ENCODE measurements around the gene POLD2. TPM values are rescaled to one million over a fixed set of nuclear protein-coding genes. Genes with fewer than 3 reads are reported as not detected.

Gene POLD2
- total RNA-seq, 4 donors from 2014 or later: 33.6 to 71.2 (median 55.9) TPM

DNA sequence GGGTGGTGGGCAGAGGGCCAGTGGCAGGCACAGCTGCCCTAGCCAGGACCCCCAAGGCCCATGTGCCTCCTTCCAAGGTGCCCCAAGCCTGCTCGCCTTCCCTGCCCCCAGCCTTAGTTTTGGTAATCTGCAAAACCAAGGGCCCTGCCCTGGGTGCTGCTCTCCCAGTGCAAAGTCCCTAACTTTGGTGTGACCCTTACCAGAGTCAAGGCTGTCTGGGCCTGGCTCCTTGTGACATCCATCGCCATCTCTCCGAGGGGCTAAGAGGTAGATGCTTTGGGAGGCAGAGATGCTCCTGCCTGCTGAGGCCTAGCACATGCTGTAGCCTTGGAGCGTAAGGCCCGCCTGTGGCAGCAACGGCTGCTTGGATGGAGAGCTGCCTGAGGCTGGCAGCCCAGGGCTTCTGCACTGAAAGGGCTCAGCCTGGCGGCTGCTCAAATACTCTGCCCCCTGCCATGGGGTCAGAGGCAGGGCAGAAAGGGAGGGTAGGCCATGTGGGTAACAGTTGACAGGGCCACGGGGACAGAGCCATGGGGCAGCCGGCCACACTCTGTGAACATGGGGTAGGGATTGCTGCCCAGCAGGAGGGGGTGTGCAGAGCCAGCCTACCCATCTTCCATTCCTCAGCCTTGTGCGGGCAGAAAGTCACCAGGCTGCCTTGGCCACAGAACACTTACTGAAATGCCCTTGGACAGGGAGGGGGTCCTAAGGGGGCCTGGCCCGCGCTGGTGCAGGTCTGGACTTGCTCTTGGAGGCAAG is 35.7 kb upstream of the POLD2 start:
- WGBS: 88% methylated on average over 8 of the region's 12 CpGs
- no peak for TF ChIP-seq POLR2AphosphoS5 (IDR thresholded peaks at IDR 0.05)
- TF ChIP-seq EP300 (IDR thresholded peaks at IDR 0.05): no peak
- no peak for TF ChIP-seq POLR2A (IDR thresholded peaks at IDR 0.05; ENCODE audit: low read depth)
- TF ChIP-seq, protein P1, sequence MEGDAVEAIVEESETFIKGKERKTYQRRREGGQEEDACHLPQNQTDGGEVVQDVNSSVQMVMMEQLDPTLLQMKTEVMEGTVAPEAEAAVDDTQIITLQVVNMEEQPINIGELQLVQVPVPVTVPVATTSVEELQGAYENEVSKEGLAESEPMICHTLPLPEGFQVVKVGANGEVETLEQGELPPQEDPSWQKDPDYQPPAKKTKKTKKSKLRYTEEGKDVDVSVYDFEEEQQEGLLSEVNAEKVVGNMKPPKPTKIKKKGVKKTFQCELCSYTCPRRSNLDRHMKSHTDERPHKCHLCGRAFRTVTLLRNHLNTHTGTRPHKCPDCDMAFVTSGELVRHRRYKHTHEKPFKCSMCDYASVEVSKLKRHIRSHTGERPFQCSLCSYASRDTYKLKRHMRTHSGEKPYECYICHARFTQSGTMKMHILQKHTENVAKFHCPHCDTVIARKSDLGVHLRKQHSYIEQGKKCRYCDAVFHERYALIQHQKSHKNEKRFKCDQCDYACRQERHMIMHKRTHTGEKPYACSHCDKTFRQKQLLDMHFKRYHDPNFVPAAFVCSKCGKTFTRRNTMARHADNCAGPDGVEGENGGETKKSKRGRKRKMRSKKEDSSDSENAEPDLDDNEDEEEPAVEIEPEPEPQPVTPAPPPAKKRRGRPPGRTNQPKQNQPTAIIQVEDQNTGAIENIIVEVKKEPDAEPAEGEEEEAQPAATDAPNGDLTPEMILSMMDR (IDR thresholded peaks at IDR 0.05): no peak
- no peak for DNase-seq (ENCODE audit: extremely low spot score)

DNA sequence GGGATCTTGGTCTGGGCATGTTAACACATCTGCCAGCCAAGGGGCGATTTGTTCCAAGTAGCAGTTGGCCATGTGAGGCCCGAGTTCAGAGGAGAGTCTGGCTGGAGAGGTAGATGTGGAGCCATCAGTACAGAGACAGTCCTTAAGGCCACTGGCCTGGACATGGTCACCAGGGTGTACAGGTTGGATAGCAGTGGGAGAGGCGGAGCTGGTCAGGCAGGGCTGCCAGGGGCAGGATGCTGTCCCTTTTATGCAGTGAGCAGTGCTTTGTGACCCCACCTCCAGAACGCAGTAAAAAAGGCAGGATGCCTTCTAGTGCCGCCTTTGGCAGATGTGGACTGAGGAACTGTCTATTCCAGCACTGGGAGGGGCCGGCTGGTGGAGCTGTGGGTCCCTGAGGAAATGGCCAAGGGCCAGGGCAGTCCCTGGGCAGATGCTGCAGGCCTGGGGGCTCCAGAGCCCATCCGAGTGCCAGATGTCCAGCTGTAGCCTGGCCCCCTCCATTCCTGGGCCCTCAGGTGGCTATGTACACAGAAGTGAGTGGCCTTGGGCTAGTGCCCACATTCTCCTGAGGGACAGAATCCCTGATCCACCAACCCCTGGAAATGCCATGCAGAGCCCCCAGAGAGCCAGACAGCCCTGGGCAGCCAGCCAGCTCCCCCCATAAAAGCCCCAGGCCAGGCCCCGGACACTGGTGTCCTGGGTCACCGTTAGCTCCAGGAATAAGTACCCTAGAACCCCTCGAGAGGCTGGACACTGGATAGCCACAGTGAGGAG is 34.9 kb upstream of the POLD2 start:
- no peaks in the 10 kb centered on the region for H3K36me3 ChIP-seq
- no peaks in the 10 kb centered on the region for H3K4me1 ChIP-seq
- 74% methylated on average over 5 of the region's 10 CpGs for WGBS
- H3K9me3 ChIP-seq: no peaks in the 10 kb centered on the region
- intact Hi-C loops (cut with DNase I): no loop called here
- H3K27me3 ChIP-seq: no peaks in the 10 kb centered on the region
- DNase-seq (ENCODE audit: extremely low spot score): no peak
- TF ChIP-seq, protein P1 (IDR thresholded peaks at IDR 0.05): no peak
- TF ChIP-seq POLR2AphosphoS5 (IDR thresholded peaks at IDR 0.05): no peak
- TF ChIP-seq POLR2A (IDR thresholded peaks at IDR 0.05; ENCODE audit: low read depth): no peak
- TF ChIP-seq EP300 (IDR thresholded peaks at IDR 0.05): no peak
- no peak overlapping the region for H3K4me3 ChIP-seq
- no peak overlapping the region for H3K27ac ChIP-seq (replicated peaks in 1 of 4)

More for the DNA sequence above, 35.7 kb upstream of the POLD2 start:
- Histone ChIP-seq H3K4me3 (no peak overlapping the region), H3K36me3 (no peaks in the 10 kb centered on the region), H3K9me3 (no peaks in the 10 kb centered on the region), H3K27me3 (no peaks in the 10 kb centered on the region), H3K27ac (replicated peaks in 1 of 4) (no peak overlapping the region), H3K4me1 (no peaks in the 10 kb centered on the region)
- intact Hi-C loops (cut with DNase I): no loop called here

DNA sequence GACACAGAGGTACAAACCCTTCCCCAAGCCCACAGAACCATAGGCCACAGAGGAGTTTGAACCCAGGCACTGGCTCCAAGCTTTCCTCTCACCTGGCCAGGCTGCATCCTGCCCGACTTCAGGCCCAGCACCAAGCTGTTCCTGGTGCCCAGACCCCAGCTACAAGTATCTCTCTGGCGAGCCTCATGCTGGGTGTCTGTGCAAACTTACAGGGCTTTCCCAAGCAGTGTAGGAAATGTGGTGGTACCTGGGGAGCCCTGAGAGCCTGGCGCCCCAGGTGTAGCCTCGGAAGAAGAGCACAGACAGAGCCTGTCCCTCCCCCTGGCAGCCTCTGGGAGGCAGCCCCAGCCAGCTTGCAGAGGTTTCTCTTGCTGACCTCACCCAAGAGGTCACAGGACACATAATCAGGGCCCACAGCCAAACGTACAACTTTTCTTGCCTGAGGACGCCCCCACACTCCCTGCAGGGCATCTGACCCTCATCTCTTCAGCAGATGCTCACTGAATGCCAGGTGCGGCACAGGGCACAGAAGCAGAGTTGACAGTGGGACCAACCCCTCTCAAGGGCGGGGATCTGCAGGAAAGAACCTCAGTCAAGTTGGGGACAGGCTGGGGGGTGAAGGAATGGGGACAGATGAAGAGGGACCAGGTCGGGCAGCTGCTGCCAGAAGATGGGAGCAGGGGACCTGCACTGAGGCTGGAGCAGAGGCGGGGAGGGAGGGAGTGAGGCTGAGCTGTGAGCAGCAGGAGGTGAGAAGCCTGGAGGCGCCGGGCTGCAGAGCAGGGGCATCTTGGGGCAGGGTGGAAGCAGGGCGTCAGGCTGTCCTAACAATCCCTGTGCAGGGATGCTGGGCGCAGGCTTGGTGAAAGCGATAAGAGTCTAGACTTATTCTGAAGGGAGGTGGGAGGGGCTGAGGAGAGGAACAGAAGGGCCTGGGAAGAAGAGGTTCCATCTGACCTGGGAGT is 34.0 kb upstream of the POLD2 start:
- Histone ChIP-seq H3K4me3 (no peak overlapping the region), H3K9me3 (no peaks in the 10 kb centered on the region), H3K27ac (replicated peaks in 1 of 4) (no peak overlapping the region), H3K36me3 (no peaks in the 10 kb centered on the region), H3K4me1 (no peaks in the 10 kb centered on the region), H3K27me3 (no peaks in the 10 kb centered on the region)
- intact Hi-C loops (cut with DNase I): no loop called here
- no peak for DNase-seq (ENCODE audit: extremely low spot score)
- TF ChIP-seq POLR2AphosphoS5 (IDR thresholded peaks at IDR 0.05): no peak
- TF ChIP-seq, protein P1 (IDR thresholded peaks at IDR 0.05): no peak
- no peak for TF ChIP-seq EP300 (IDR thresholded peaks at IDR 0.05)
- TF ChIP-seq POLR2A (IDR thresholded peaks at IDR 0.05; ENCODE audit: low read depth): no peak
- WGBS: 94% methylated on average over 11 of the region's 15 CpGs

DNA sequence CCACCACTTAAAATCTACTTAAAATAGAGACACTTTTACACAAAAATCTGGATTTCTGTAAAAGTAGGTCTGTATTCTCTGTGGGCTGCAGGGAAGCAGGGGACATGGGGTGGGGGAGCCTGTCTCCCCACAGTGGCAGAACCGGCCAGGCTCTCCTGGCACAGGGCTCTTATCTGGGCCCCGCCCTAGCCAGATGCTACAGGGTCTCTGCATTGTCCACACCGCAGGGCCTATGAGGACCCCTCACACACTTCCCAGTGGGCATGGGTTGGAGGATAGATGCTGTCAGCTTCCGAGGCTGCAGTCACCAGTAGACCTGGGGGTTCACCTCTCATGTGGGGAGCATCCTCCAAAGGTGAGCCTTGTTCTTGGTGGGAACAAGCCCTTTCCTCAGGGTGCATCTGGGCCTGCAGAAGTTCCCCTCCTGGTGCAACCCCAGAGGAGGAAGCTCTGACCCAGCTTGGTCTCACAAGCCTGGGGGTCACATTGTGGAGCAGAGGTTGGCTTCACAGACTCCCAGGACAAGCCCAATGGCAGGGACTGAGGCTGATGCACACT is 33.2 kb upstream of the POLD2 start:
- no peak for DNase-seq (ENCODE audit: extremely low spot score)
- intact Hi-C loops (cut with DNase I): no loop called here
- 86% methylated on average over 3 of the region's 4 CpGs for WGBS
- Histone ChIP-seq H3K4me3 (no peak overlapping the region), H3K9me3 (no peaks in the 10 kb centered on the region), H3K27ac (replicated peaks in 1 of 4) (no peak overlapping the region), H3K4me1 (no peaks in the 10 kb centered on the region), H3K36me3 (no peaks in the 10 kb centered on the region), H3K27me3 (no peaks in the 10 kb centered on the region)
- no peak for TF ChIP-seq POLR2AphosphoS5 (IDR thresholded peaks at IDR 0.05)
- TF ChIP-seq POLR2A (IDR thresholded peaks at IDR 0.05; ENCODE audit: low read depth): no peak
- TF ChIP-seq, protein P1 (IDR thresholded peaks at IDR 0.05): no peak
- TF ChIP-seq EP300 (IDR thresholded peaks at IDR 0.05): no peak
